ENCODE measurements around the gene ATP6V0E2.
"Not testable (repeated sequence)": the region's sequence is repeated elsewhere in the genome, so short reads cannot be mapped to it uniquely, and the experiment has no call there.

Gene ATP6V0E2

GRCh38 chr7:149880638-149881311 lies 7.0 kb downstream of the ATP6V0E2 start:
- no peak for FAIRE-seq

GRCh38 chr7:149881328-149882247 lies 7.8 kb downstream of the ATP6V0E2 start:
- FAIRE-seq: no peak

- FAIRE-seq: no peak
Observed at GRCh38 chr7:149882248-149883047, 8.7 kb downstream of the ATP6V0E2 start.

- no peak for FAIRE-seq
Observed at GRCh38 chr7:149883048-149883438, 9.3 kb downstream of the ATP6V0E2 start.

- no peak for FAIRE-seq
Observed at GRCh38 chr7:149883452-149883861, 9.7 kb downstream of the ATP6V0E2 start.

- no peak for FAIRE-seq
Observed at GRCh38 chr7:149884016-149884415, 10.2 kb downstream of the ATP6V0E2 start.

- FAIRE-seq: no peak
Observed at GRCh38 chr7:149884541-149884940, 10.8 kb downstream of the ATP6V0E2 start.

- no peak for FAIRE-seq
Observed at GRCh38 chr7:149885191-149886017, 11.6 kb downstream of the ATP6V0E2 start.

- FAIRE-seq: no peak
Observed at GRCh38 chr7:149886018-149886415, 12.2 kb downstream of the ATP6V0E2 start.

GRCh38 chr7:149887311-149887710 lies 13.5 kb downstream of the ATP6V0E2 start:
- FAIRE-seq: no peak

GRCh38 chr7:149890715-149891114 lies 16.9 kb downstream of the ATP6V0E2 start:
- not testable (repeated sequence) for FAIRE-seq

- FAIRE-seq: not testable (repeated sequence)
Observed at GRCh38 chr7:149894957-149895356, 21.2 kb downstream of the ATP6V0E2 start.

GRCh38 chr7:149907776-149908376 lies 34.1 kb downstream of the ATP6V0E2 start:
- not testable (repeated sequence) for FAIRE-seq

GRCh38 chr7:149910219-149910618 lies 36.5 kb downstream of the ATP6V0E2 start:
- not testable (repeated sequence) for FAIRE-seq

- not testable (repeated sequence) for FAIRE-seq
Observed at GRCh38 chr7:149912126-149912525, 38.4 kb downstream of the ATP6V0E2 start.

- FAIRE-seq: not testable (repeated sequence)
Observed at GRCh38 chr7:149926414-149926813, 52.6 kb downstream of the ATP6V0E2 start.

Measured in TTC549 (cell line).